HPDE6-E6E7 (cell line): ENCODE data around the gene SRRM4.

Experiments
- DNase-seq: peaks from one replicate; pipeline ENCODE4 v3.0.0; 2011; ENCODE audit warnings: missing footprints; ENCODE audit errors: extremely low spot score

The SRRM4 gene

DNA sequence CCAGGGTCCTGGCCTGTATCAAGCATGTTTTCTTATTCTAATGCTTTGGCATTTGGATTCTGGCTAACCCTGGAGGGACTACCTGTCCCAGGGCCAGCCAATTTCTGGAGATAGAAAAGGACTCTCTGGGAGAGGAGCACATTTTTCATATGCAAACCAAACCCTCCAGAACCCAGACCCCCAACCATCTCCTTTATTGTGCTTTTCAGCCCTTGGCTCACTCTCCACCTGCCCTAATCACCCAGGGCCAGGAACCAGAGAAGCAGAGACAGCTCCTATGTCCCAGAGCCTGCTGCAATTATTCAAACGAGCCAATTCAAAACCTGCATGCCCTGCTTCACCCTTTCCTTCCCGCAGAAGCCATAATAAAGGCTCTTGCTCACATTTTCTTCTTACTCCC is 221.2 kb downstream of the SRRM4 start:
- no peak for DNase-seq

DNA sequence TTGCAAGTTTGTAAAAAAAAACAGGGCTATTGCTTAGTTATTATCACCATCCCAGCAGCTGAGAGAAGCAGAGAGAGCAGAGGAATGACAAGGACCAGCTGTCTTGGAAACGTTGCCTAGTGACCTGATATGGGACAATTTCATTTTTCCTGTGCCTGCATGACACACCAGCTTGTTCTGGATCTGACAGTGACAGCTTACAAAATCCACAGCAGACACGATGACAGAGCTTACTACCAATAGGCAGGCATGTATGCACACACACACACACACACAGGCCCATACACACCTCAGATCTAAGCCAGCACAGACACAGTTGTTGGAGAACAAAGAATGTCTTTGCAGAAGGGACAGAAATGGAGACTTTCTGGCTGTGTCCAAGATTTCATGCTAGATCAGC is 222.8 kb downstream of the SRRM4 start:
- DNase-seq: no peak

DNA sequence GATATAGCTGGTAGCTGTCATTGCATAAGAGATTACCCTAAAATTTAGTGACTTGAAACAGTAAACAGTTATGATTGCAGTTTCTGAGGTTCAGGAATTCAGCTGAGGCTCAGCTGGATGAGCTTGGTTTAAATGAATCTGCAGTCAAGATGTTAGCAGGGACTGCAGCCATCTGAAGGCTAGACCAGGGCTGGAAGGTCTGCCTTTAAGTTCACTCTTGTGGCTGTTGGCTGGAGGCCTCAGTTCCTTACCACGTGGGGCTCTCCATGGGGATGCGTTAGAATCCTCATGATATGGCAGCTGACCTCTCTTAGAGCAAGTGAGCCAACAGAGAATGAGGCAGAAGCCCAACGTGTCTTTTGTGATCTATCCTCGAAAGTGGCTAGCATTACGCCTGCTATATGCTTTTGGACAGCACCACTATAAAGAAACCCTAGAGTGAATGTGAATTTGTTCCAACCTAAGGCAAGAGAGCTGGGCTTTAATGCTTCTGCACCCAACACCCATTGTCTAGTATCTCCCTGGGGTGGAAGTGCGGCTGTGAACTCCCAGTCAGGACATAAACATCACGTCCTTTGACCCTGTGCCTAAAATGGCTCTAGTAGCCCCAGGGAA is 223.4 kb downstream of the SRRM4 start:
- no peak for DNase-seq

DNA sequence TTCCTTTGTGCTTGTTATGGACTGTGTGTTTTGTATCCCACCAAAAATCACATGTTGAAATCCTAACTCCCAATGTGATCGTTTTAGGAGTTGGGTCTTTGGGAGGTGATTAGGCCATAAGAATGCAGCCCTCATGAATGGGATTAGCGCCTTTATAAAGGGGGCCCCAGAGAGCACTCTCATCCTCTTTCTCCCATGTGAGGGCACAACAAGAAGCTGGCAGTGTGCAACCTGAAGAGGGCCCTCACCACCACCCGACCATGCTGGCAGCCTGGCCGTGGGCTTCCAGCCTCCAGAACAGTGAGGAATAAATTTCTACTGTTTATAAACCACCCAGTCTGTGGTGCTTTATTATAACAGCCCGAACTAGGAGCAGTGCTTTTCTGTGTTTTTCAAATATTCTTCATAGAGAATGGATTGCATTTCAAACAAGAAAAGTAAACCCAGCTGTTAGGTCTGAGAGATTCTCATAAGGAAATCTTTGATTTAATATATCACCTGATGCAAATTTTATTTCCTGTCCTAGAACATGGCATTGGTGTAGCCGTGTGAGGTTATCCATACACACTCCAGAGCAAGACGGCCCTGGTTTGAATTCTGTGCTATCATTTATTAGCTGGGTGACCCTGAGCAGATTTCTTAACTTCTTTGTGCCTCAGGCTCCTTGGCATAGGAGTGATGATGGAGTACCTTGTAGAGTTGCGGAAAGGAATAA is 225.2 kb downstream of the SRRM4 start:
- DNase-seq: no peak

DNA sequence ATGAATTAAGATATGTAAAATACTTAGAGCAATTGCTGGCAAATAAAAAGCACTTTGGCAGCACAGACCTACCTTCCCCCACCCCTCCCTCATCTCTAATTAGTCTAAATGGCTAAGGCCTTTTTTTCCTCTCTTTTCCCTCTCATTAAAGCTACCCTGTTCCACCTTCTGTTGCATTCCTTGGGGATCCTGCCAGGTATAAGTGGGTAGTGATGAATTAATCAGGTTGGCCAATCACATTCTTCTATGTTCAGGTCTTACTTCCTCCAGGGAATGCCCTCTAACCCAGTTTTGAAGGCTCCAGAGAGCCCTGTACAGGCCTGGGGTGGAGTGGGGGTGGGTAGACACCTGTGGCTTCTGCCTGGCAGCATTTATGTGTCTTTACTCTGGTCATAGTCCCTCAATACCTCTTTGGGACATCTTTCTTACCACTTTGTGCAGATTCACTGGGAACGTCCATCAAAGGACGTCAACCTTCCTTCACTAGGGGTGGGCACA is 225.8 kb downstream of the SRRM4 start:
- no peak for DNase-seq

DNA sequence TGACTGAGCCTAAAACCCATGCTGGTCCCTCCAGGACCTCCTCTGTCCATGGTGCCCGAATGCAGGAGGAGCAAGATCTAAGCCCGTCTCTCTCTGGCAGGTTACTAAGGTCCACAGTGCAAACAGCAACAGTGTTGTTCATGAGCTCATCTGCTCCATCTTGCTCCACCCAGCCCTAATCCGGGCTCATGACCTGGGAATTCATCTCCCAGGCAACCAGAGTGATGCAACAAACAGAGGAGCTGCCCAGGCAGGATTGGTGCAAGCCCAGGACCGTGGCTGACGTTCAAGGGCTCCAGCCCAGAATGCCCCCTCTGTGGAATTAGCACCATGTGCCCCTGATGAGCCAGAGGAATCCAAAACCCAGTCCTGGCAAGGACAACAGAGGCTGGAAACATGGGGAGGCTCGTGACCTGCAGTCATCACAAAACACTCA is 227.3 kb downstream of the SRRM4 start:
- DNase-seq: no peak

DNA sequence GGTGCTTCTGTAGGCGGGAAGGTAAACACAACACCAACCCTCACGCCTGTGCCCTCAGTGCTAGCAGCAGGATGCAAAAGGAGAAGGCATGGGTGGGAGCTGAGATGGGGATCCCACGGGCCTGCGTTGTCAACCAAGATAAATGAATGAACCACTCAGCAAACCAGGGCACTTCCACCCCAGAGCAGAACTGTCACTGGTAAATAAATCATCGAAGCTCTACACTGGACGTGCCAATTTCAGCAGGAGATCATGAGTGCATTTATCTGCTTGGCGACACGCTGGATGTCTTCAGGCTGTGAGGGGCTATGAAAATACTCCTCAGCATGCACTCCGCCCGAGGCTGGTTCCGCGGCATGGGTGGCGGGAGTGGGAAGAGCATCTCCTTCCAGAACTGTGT is 230.5 kb downstream of the SRRM4 start:
- no peak for DNase-seq
